Spleen (tissue), 7 donors: ENCODE measurements around the gene P2RY11.
A peak's percentile ranks its signal among the peaks of the same experiment; 100 is the strongest.

ENCODE experiments used
- POLR2A ChIP-seq, 3 donors: fragments of 450-650 bp; IDR thresholded peaks; one replicate each; pipeline ENCODE4 v1.5.1; 2017; ENCODE audit warnings: antibody characterized with exemption in 3 of 3, mild to moderate bottlenecking in 1 of 3
- POLR2AphosphoS5 ChIP-seq, 3 donors: sonication (generic); formaldehyde crosslinking; IDR thresholded peaks; one replicate each; pipeline ENCODE4 v1.5.1; 2017; ENCODE audit warnings: antibody characterized with exemption in 3 of 3
- TF ChIP-seq, protein P1 (sequence below), 11 experiments: fragments of 200-600 bp in 7 of 11; fragments of 450-650 bp in 4 of 11; sonication (generic) in 4 of 11; IDR thresholded peaks in 8 of 11; conservative IDR thresholded peaks in 3 of 11; 1 replicate in 7 of 11; 2 replicates in 4 of 11; pipeline versions ENCODE4 v1.4.0 to v1.8.0; 2016 to 2021; ENCODE audit warnings: antibody characterized with exemption in 11 of 11, inconsistent platforms in 4 of 11, mild to moderate bottlenecking in 1 of 11
- donor health status: DM: no; HTN: no; CAD: no; lungs with moderate emphysema.
- donor health status: DM: no; HTN: no; CAD: no.
- donor health status: DM: no; HTN: no; CAD: no.

DNA sequence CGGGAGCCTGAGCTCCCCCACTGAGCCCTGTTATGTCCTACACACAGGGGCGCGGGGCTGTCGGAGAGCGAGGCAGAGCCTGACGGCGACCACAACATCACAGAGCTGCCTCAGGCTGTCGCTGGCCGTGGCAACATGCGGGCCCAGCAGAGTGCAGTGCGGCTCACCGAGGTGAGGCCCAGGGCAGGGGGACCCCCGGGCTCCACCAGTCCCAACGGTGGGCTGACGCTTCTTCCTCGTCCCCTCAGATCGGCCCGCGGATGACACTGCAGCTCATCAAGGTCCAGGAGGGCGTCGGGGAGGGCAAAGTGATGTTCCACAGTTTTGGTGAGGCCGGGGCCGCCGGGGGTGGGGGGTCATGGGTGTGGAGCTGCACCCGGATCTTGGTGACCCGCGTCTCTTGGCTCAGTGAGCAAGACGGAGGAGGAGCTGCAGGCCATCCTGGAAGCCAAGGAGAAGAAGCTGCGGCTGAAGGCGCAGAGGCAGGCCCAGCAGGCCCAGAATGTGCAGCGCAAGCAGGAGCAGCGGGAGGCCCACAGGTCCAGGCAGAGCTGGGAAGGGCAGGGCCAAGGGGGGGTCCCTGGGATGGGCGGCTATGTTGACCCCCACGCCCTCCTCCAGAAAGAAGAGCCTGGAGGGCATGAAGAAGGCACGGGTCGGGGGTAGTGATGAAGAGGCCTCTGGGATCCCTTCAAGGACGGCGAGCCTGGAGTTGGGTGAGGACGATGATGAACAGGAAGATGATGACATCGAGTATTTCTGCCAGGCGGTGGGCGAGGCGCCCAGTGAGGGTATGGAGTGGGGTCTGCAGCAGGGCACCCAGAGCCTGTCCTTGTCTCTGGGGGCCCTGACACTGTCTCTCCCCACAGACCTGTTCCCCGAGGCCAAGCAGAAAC, 1.2 kb upstream of the P2RY11 start:
- TF ChIP-seq, protein P1, sequence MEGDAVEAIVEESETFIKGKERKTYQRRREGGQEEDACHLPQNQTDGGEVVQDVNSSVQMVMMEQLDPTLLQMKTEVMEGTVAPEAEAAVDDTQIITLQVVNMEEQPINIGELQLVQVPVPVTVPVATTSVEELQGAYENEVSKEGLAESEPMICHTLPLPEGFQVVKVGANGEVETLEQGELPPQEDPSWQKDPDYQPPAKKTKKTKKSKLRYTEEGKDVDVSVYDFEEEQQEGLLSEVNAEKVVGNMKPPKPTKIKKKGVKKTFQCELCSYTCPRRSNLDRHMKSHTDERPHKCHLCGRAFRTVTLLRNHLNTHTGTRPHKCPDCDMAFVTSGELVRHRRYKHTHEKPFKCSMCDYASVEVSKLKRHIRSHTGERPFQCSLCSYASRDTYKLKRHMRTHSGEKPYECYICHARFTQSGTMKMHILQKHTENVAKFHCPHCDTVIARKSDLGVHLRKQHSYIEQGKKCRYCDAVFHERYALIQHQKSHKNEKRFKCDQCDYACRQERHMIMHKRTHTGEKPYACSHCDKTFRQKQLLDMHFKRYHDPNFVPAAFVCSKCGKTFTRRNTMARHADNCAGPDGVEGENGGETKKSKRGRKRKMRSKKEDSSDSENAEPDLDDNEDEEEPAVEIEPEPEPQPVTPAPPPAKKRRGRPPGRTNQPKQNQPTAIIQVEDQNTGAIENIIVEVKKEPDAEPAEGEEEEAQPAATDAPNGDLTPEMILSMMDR (IDR thresholded peaks at IDR 0.05 in 8 of 11, conservative IDR thresholded peaks at IDR 0.05 in 3 of 11) = no peak
- TF ChIP-seq POLR2A (IDR thresholded peaks at IDR 0.05) (no peak), POLR2AphosphoS5 (IDR thresholded peaks at IDR 0.05) (peak in 1 of 3 donors; percentile 46)
